Erythroblast (primary cell): ENCODE results near the gene ERC2.

ENCODE experiments used
- GATA1 ChIP-seq: IDR thresholded peaks from 2 replicates; pipeline ENCODE4 v1.6.1; 2011; ENCODE audit warnings: low read depth, mild to moderate bottlenecking, control low read depth, low read length, moderate library complexity
- POLR2A ChIP-seq: IDR thresholded peaks from 2 replicates; pipeline ENCODE4 v1.6.1; 2011; ENCODE audit warnings: mild to moderate bottlenecking, low read length

DNA sequence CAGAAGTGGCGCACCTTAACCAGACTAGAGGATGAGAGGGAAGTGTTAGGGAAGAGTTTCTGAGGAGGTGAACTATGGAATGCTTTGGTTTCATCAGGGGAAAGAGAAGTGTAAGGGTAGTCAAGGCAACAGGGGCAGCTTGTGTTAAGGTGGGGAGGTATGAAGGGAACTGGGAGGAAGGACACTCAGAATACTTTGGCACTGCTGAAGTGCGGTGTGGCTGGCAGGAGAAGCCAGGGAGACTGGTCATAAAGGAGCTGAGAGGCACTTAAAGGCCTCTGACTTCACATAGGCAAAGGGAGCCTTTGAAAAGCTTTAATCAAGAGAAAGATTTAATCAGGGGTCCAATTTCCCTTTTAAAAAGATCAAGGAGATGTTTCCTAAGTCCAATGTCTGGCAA is 129.0 kb downstream of the ERC2 start:
- TF ChIP-seq POLR2A (no peak), GATA1 (no peak)
